ENCODE data around the gene OLFML3.

GRCh38 chr1:113963281-113963906, 15.9 kb upstream of the OLFML3 start:
- TF ChIP-seq EP300 (IDR thresholded peaks at IDR 0.05; ENCODE audit: borderline replicate concordance) (no peak), REST (IDR thresholded peaks at IDR 0.05; ENCODE audit: low read depth) (no peak), CEBPB (IDR thresholded peaks at IDR 0.05) (no peak)
